ENCODE data around the gene P4HTM. TPM values are rescaled to one million over a fixed set of nuclear protein-coding genes. Genes with fewer than 3 reads are reported as not detected.

Gene P4HTM
- total RNA-seq, 2 experiments from 2014 or later, result 44.5 to 50.6 TPM

DNA sequence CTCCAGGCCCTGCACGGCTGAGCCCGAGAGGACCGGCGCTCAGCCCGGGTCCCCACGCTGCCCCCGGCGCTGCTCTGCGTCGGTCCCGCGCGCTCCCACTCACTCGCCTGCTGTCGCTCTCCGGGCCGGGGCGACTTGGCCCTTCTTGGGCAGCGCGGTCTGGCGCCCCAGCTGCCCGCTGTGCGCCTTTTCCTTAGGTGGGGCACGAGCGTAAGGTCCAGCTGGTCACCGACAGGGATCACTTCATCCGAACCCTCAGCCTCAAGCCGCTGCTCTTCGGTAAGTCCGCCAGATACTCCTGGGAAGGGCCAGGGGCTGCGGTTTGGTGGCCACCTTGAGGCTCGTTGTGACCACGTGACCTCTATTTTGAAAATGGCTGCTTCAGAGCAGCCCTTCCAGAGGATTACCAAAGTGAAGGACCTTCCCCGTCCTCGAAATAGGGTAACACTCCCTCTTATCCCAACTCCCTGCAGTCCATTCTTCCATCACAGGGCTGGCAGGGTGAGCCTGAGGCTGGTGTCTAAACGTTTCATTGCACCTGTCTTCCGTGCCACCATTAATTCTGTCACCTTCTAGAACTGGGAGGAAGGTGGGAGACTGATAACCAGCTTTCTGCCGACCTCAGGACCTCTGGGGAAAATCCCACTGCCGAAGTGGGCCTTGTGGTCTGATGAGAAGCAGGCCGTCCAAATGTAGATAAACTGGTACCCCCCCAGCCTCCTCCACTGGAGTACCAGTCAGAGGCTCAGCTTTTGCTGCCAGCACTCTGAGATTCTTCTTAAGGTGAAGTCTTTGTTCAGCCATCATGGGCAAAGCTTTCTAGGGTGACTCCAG lies 812 bp downstream of the P4HTM start:
- Mint-ChIP-seq H3K36me3 (peaks cover 12% of the 10 kb centered on the region), H3K9me3 (ENCODE audit: low read depth) (no peaks in the 10 kb centered on the region), H3K4me3 (peak overlapping the region; percentile 94), H3K4me1 (peaks cover 53% of the 10 kb centered on the region), H3K27ac (peak overlapping the region; percentile 91), H3K27me3 (no peaks in the 10 kb centered on the region)
- ATAC-seq (peak; percentile 18), DNase-seq (peak; percentile 72)
- CTCF ChIA-PET, result interaction anchor here (1.0 to 9.4 kb wide), 9 partner anchors 11 to 349 kb away, joined by 3 to 127 read pairs (median 4); partner anchors contain the start of genes DALRD3, KLHDC8B, NDUFAF3 and USP4

DNA sequence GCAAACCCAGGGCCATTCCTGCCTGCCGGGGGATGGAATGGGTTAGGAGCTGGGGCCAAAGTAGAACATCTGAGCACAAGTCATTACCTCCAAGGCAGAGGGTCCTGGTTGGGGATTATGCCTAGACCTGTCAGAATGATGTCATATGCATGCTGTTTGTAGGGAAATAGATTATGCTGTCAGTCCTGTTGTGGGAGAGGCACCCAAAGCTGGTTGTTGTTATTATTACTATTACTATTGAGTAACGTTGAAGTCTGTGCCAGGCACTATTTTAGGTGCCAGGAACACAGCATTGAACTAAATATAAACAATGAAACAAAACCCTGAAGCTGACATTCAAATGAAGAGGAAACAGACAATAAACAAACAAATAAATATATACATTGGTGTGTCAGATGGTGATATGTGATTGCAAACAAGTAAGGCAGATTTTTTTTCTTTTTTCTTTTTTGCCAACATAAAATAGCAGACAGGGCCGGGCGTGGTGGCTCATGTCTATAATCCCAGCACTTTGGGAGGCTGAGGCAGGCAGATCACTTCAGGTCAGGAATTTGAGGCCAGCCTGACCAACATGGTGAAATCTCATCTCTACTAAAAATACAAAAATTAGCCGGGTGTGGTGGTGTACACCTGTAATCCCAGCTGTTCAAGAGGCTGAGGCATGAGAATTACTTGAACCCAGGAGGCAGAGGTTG lies 2.0 kb downstream of the P4HTM start:
- CTCF ChIA-PET, result interaction anchor here (1.0 to 9.4 kb wide), 6 partner anchors 10 to 252 kb away, joined by 3 to 127 read pairs (median 4); partner anchors contain the start of genes DALRD3, KLHDC8B, NDUFAF3 and WDR6
- peaks cover 53% of the 10 kb centered on the region for H3K4me1 Mint-ChIP-seq
- no peak for ATAC-seq
- no peaks in the 10 kb centered on the region for H3K27me3 Mint-ChIP-seq
- peak overlapping the region; percentile 79 for H3K27ac Mint-ChIP-seq
- peak overlapping the region; percentile 94 for H3K4me3 Mint-ChIP-seq
- peaks cover 12% of the 10 kb centered on the region for H3K36me3 Mint-ChIP-seq
- no peak for DNase-seq
- H3K9me3 Mint-ChIP-seq (ENCODE audit: low read depth), result no peaks in the 10 kb centered on the region

DNA sequence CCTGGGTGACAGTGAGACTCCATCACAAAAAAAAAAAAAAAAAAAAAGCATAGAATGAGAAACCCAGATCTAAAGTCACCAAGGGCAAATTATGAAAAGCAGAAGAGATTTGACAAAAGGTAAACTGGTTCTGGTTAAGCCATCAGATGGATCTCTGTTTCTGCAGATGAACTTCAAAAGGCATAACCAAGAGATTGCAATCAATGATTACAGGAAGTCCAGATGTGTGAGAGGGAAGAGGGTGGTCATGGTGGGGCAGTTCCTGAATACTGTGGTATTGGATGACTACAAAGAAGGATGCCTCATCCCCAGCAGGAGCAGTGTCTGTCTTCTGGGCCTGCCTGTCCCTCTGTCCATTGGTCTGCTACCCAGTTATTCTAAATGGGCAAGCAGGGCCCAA lies 3.8 kb downstream of the P4HTM start:
- H3K36me3 Mint-ChIP-seq, result peaks cover 10% of the 10 kb centered on the region
- CTCF ChIA-PET, result interaction anchor here (0.8 to 9.4 kb wide), 2 partner anchors 13 to 99 kb away, joined by 3 to 127 read pairs; partner anchors contain the start of gene WDR6
- H3K27ac Mint-ChIP-seq, result peak overlapping the region; percentile 54
- peaks cover 46% of the 10 kb centered on the region for H3K4me1 Mint-ChIP-seq
- H3K9me3 Mint-ChIP-seq (ENCODE audit: low read depth), result no peaks in the 10 kb centered on the region
- DNase-seq (no peak), ATAC-seq (no peak)
- H3K27me3 Mint-ChIP-seq, result no peaks in the 10 kb centered on the region
- no peak overlapping the region for H3K4me3 Mint-ChIP-seq

DNA sequence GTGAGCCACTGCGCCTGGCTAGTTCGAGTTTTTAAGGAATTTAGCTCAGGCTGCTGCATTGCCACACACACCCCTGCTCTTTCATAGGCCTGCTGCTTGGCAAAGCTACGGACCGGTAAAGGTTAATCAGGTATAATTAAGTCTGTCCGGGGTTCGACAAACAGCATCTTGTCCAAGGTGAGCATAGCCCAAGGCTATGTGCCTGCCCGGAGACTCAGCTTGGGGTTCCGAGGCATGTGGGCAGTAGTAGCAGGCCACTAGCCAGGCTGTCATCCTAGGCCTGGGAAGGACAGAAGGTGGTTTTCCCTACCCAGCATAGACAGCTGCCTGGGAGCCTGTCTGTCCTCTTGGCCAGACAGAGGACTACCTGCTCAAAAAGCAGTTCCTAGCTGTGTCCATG lies 6.6 kb downstream of the P4HTM start:
- CTCF ChIA-PET, result interaction anchor here (0.9 to 3.5 kb wide), 3 partner anchors 9 to 17 kb away, joined by 3 to 16 read pairs (median 3); partner anchors contain the start of gene WDR6
- Mint-ChIP-seq H3K27ac (no peak overlapping the region), H3K9me3 (ENCODE audit: low read depth) (no peaks in the 10 kb centered on the region), H3K4me3 (no peak overlapping the region), H3K27me3 (no peaks in the 10 kb centered on the region), H3K4me1 (peaks cover 30% of the 10 kb centered on the region), H3K36me3 (peaks cover 9% of the 10 kb centered on the region)
- ATAC-seq, result no peak
- DNase-seq, result no peak

DNA sequence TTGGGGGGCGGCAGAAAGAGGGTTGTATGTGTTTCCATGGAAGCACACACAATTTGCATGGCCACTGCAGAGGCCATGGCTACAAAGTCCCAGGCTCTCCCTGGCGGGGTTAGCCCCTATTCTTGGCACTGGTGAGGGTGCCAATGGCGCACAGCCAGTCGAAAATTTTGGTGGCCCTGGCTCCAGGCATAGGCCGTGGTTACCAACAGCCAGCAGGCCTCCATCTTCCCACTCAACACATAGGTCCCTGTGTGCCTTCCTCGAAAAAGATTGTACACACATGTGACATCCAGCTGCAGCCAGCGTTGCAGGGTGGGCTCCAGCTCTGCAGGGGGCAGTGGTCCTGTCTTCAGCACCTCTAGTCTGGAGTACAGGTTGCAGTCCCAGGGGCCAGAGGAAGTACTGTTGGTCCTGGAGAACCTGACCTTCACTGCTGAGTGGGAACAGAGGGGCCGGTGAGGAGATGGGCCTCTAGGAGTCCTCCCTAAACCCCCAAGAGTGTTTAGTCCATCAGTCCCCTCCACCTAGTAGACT lies 7.1 kb downstream of the P4HTM start:
- H3K9me3 Mint-ChIP-seq (ENCODE audit: low read depth), result no peaks in the 10 kb centered on the region
- H3K27ac Mint-ChIP-seq, result no peak overlapping the region
- peaks cover 25% of the 10 kb centered on the region for H3K4me1 Mint-ChIP-seq
- no peaks in the 10 kb centered on the region for H3K27me3 Mint-ChIP-seq
- H3K36me3 Mint-ChIP-seq, result peaks cover 7% of the 10 kb centered on the region
- ATAC-seq, result no peak
- CTCF ChIA-PET, result interaction anchor here (0.9 to 3.5 kb wide), 4 partner anchors 8 to 16 kb away, joined by 3 to 16 read pairs (median 3); partner anchors contain the start of gene WDR6
- DNase-seq, result no peak
- H3K4me3 Mint-ChIP-seq, result no peak overlapping the region

DNA sequence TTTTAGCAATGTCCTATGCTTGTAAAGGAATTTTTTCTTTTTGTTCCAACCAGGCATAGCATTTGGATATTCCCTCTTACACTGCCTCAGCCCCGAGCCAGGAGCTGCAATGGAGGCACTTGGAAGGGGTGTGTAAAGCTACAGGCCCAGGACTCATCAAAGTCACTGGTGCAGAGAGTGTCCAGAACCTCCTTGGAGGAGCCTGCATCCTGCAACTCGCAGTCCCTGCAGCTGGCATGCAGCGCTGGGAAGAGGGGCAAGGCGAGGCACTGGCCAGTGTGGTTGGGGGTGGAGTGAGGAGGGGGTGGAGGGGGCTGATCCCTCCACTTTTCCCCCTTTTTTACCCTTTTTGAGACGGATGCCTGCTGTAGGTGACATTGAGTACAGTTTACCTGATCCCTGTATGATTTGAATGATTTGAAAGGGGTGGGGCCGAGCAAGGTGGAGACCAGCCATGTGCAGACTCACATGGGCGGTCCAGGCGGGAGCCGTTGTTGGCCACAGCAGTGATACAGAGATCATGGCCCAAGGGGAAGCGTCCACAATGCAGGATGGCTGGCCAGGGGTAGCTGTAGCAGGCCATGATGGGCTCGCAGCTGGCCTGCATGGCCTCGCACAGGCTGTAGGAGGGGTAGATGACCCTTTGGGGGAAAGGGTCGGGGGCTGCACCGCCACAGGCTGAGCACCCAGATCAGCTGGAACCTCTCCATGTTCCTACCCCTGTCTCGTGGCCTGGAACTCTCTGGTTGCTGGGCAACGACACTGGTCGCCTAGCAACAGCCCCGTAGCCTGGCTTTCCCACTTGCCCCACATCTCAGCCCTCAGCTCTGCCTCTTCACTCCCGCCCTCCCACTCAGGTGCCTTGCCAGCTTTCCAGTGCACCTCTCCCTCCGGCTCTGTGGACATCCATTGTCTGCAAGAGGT lies 7.9 kb downstream of the P4HTM start:
- Mint-ChIP-seq H3K4me1 (peaks cover 22% of the 10 kb centered on the region), H3K36me3 (peaks cover 7% of the 10 kb centered on the region), H3K27ac (no peak overlapping the region), H3K4me3 (no peak overlapping the region), H3K27me3 (no peaks in the 10 kb centered on the region), H3K9me3 (ENCODE audit: low read depth) (no peaks in the 10 kb centered on the region)
- CTCF ChIA-PET, result interaction anchor here (0.8 to 3.5 kb wide), 4 partner anchors 9 to 13 kb away, joined by 3 to 16 read pairs (median 4); partner anchors contain the start of gene WDR6
- no peak for DNase-seq
- ATAC-seq, result no peak

DNA sequence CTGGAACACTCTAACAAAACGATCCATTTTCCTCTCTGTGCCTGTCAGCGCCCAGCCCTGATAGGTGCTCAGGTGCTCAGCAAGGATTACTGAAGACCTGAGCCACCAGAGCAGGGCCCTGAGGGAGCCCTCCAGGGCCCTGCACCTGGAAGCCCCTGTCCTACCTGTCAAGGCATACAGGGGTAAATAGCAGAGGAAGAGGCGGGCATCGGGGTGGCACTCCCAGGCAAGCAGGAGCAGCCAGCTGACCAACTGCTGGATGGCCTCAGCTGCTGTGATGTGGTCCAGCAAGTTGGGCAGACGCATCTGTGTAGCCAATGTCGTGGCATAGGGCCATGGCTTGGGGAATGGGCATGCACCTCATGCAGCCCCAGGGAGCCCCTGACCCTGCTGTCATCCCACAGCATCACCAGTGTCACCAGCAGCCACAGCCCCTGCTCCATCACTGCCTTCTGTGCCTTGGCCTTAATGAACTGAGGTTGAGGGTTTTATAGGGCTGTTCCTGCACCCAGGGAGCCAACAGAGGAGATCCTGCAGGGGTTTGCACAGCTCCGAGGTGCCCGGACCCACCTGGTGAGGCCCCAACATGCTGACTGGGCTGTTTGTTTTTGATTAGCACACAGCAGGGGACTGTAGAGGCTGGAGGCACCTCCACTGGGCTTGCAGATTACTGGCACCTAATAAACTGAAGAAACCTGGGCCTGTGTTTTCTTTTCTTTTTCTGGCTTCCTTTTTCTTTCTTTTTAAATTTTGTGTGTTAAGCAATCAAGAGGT lies 9.2 kb downstream of the P4HTM start:
- Mint-ChIP-seq H3K27ac (no peak overlapping the region), H3K27me3 (no peaks in the 10 kb centered on the region), H3K36me3 (peaks cover 5% of the 10 kb centered on the region), H3K4me1 (peaks cover 13% of the 10 kb centered on the region), H3K4me3 (no peak overlapping the region), H3K9me3 (ENCODE audit: low read depth) (no peaks in the 10 kb centered on the region)
- no peak for DNase-seq
- CTCF ChIA-PET, result interaction anchor here (1.3 kb wide), 1 partner anchor 11 kb away, joined by 6 read pairs; no protein-coding TSS in a partner anchor
- no peak for ATAC-seq

DNA sequence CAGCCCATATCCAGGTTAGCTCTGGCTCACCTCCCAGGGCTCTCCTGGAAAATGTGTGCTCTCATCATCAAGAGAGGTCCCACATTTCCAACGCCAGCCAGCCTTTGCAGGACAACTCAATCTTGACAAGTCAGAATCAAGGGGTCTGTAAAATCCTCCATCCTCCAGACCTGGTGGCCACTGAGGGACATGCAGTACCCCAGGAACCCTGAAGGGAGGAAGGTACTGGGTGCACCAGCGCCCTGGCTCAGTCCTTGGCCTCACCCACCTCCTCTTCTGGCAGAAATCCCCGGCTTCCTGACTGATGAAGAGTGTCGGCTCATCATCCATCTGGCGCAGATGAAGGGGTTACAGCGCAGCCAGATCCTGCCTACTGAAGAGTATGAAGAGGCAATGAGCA lies 11.1 kb downstream of the P4HTM start:
- Mint-ChIP-seq H3K4me3 (no peak overlapping the region), H3K9me3 (ENCODE audit: low read depth) (no peaks in the 10 kb centered on the region), H3K4me1 (peaks cover 3% of the 10 kb centered on the region), H3K27me3 (no peaks in the 10 kb centered on the region), H3K27ac (peak overlapping the region; percentile 39), H3K36me3 (no peaks in the 10 kb centered on the region)
- DNase-seq (no peak), ATAC-seq (no peak)
- CTCF ChIA-PET, result interaction anchor here (1.2 kb wide), 1 partner anchor 10 kb away, joined by 4 read pairs; no protein-coding TSS in a partner anchor

DNA sequence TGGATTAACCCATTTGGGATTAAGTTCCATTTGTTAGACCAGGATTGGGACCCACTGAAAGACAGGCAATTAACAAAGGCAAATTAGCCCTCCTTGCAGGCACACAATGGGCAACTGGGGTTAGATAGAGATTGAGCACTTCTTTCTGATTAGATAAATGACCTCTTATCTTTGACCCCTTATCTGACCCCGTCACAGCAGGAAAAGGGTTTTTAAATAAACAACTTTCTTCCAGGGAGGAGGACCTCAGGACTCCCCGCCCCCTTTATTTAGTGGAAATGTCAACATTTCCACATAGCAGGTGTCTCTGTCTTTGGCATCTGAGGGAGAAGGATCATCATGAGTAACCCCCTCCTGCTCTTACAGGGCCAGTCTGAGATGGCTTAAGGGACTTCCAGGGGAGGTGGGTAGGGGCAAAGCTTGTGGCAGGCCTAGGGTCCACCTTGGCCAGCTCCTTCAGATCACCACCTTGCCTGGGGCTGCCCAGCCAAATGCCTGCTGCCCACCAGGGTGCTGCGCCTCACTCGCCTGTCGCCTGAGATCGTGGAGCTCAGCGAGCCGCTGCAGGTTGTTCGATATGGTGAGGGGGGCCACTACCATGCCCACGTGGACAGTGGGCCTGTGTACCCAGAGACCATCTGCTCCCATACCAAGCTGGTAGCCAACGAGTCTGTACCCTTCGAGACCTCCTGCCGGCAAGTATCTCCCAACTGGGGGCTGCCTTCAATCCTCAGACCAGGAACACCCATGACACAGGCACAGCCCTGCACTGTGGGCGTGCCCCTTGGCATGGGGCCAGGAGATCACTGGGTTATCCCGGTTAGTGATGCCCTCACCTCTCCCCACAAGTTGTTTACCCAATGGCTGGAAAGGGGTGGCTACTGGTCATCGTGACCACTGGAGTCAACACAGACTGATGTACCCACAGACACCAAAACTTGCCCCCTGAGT lies 14.6 kb downstream of the P4HTM start:
- DNase-seq, result no peak
- Mint-ChIP-seq H3K9me3 (ENCODE audit: low read depth) (no peaks in the 10 kb centered on the region), H3K36me3 (peaks cover 2% of the 10 kb centered on the region), H3K4me3 (no peak overlapping the region), H3K27ac (no peak overlapping the region), H3K27me3 (no peaks in the 10 kb centered on the region), H3K4me1 (peaks cover 20% of the 10 kb centered on the region)
- ATAC-seq, result no peak
- CTCF ChIA-PET, result interaction anchor here (5.6 kb wide), 2 partner anchors 14 to 15 kb away, joined by 101 to 127 read pairs; partner anchors contain the start of genes DALRD3, NDUFAF3 and P4HTM

DNA sequence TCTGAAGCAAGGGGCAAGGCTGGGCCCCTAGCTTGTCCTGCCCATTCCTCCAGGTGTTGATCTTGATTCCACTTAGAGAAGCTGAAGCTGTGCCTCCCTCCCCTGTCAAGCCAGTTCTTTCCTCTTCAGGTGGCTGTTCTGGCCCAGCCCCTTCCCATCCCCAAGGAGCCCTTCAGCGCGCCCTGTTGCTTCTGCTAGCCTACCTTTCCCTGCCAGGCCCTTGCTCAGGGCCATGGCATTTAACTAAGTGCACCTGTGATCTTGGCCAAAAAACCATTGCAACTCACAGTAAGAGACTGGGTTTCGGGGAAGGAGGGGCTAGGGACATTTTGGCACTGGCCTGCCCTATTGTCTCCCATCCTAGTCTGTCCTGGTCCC lies 15.3 kb downstream of the P4HTM start:
- no peaks in the 10 kb centered on the region for H3K27me3 Mint-ChIP-seq
- ATAC-seq (no peak), DNase-seq (no peak)
- H3K4me1 Mint-ChIP-seq, result peaks cover 20% of the 10 kb centered on the region
- peaks cover 2% of the 10 kb centered on the region for H3K36me3 Mint-ChIP-seq
- H3K27ac Mint-ChIP-seq, result no peak overlapping the region
- CTCF ChIA-PET, result interaction anchor here (5.6 kb wide), 2 partner anchors 14 to 15 kb away, joined by 101 to 127 read pairs; partner anchors contain the start of genes DALRD3, NDUFAF3 and P4HTM
- H3K4me3 Mint-ChIP-seq, result no peak overlapping the region
- no peaks in the 10 kb centered on the region for H3K9me3 Mint-ChIP-seq (ENCODE audit: low read depth)

DNA sequence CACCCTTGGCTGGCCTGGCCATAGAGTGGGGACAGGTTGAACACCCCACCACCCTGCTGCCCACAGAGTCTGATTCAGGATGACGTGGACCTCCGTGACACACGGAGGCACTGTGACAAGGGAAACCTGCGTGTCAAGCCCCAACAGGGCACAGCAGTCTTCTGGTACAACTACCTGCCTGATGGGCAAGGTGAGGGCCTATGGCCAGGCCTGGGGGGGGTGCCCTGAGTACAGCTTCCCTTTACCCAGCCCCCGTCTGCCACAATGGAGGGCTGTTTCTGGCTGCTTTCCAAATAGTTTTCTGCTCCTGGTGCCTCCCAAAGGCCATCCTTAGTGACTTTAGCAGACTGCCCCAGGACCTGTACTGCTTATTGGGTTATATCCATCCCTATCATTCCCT lies 16.0 kb downstream of the P4HTM start:
- Mint-ChIP-seq H3K36me3 (peaks cover 2% of the 10 kb centered on the region), H3K4me3 (peak overlapping the region; percentile 87), H3K27ac (peak overlapping the region; percentile 95), H3K4me1 (peaks cover 20% of the 10 kb centered on the region), H3K9me3 (ENCODE audit: low read depth) (no peaks in the 10 kb centered on the region), H3K27me3 (no peaks in the 10 kb centered on the region)
- ATAC-seq, result no peak
- DNase-seq, result no peak
- CTCF ChIA-PET, result interaction anchor here (2.6 to 5.6 kb wide), 3 partner anchors 9 to 16 kb away, joined by 16 to 127 read pairs (median 101); partner anchors contain the start of genes DALRD3, NDUFAF3 and P4HTM

All from activated CD8-positive, alpha-beta memory T cell treated with anti-CD3 and anti-CD28 coated beads, Interleukin-2, amount 10 ng/mL, durations not matched to agents 7 days and 5 days (primary cell).